HG02840 (cell line): ENCODE measurements around the gene SH2B2.
"Not testable (repeated sequence)": the region's sequence is repeated elsewhere in the genome, so short reads cannot be mapped to it uniquely, and the experiment has no call there.

Experiments
- ATAC-seq: cut with Tn5 transposase; IDR thresholded peaks from one replicate; pipeline ENCODE4 v1.9.1; 2021; ENCODE audit warnings: mild to moderate bottlenecking, moderate library complexity, moderate number of reproducible peaks; ENCODE audit not compliant: unreplicated experiment, low FRiP score

Gene SH2B2

GRCh38 chr7:102284891-102285539 is 1.7 kb upstream of the SH2B2 start:
- no peak for ATAC-seq

GRCh38 chr7:102285540-102286236 is 980 bp upstream of the SH2B2 start:
- no peak for ATAC-seq

- no peak for ATAC-seq
Measured at GRCh38 chr7:102287111-102287980, 678 bp downstream of the SH2B2 start.

- no peak for ATAC-seq
Measured at GRCh38 chr7:102287981-102288278, 1.3 kb downstream of the SH2B2 start.

- ATAC-seq = no peak
Measured at GRCh38 chr7:102288285-102288930, 1.7 kb downstream of the SH2B2 start.

GRCh38 chr7:102289057-102289456 is 2.4 kb downstream of the SH2B2 start:
- no peak for ATAC-seq

- ATAC-seq = no peak
Measured at GRCh38 chr7:102291056-102291915, 4.6 kb downstream of the SH2B2 start.

- ATAC-seq = no peak
Measured at GRCh38 chr7:102291916-102292267, 5.2 kb downstream of the SH2B2 start.

GRCh38 chr7:102292813-102293798 is 6.4 kb downstream of the SH2B2 start:
- no peak for ATAC-seq

- ATAC-seq = no peak
Measured at GRCh38 chr7:102294589-102294988, 7.9 kb downstream of the SH2B2 start.

- ATAC-seq = no peak
Measured at GRCh38 chr7:102295346-102296178, 8.9 kb downstream of the SH2B2 start.

GRCh38 chr7:102296179-102296438 is 9.4 kb downstream of the SH2B2 start:
- no peak for ATAC-seq

GRCh38 chr7:102296514-102296913 is 9.8 kb downstream of the SH2B2 start:
- ATAC-seq = no peak

- no peak for ATAC-seq
Measured at GRCh38 chr7:102297487-102298218, 11.0 kb downstream of the SH2B2 start.

GRCh38 chr7:102300643-102301221 is 14.1 kb downstream of the SH2B2 start:
- no peak for ATAC-seq

GRCh38 chr7:102301367-102301766 is 14.7 kb downstream of the SH2B2 start:
- ATAC-seq = not testable (repeated sequence)

- no peak for ATAC-seq
Measured at GRCh38 chr7:102302025-102302424, 15.4 kb downstream of the SH2B2 start.
